A549 (cell line): ENCODE data around the gene SPACA7. TPM values are rescaled to one million over a fixed set of nuclear protein-coding genes. Genes with fewer than 3 reads are reported as not detected.

Experiments
- ATAC-seq, 2 experiments: fragments of 200-7000 bp in 1 of 2; fragments of >200 bp in 1 of 2; cut with Nextera tagmentation in 1 of 2; cut with Tn5 transposase in 1 of 2; 3 replicates each; pipeline versions ENCODE4 v1.8.0 to v1.9.1; 2018 to 2020; ENCODE audit warnings: mild to moderate bottlenecking in 1 of 2, moderate library complexity in 1 of 2
- CTCF ChIA-PET: fragments of 300-600 bp; sonication (Branson Sonifier 250); formaldehyde crosslinking; extraction: SDS; loops from one replicate; lab custom pipeline; 2021; ENCODE audit warnings: antibody characterized with exemption, inconsistent platforms; lab: Yijun Ruan, JAX
- POLR2A ChIA-PET: fragments of 350-600 bp; formaldehyde crosslinking; extraction: SDS; loops from one replicate; lab custom pipeline; 2021; ENCODE audit warnings: antibody characterized with exemption, inconsistent platforms; lab: Yijun Ruan, JAX
- DNase-seq, 2 experiments: peaks; one replicate each; pipeline versions ENCODE4 v3.0.0 to v3.0.0-alpha.2; 2011 to 2016; ENCODE audit warnings: low read depth in 1 of 2, low spot score in 1 of 2
- FAIRE-seq: peaks from 2 replicates; lab custom pipeline; 2011; peaks lifted over from hg19 to GRCh38; lab: Jason Lieb, UNC
- H3K27ac ChIP-seq, 2 experiments: fragments of >200 bp; sonication (Bioruptor Twin); formaldehyde crosslinking; 3 replicates each; pipeline ENCODE4 v1.5.1; 2016 to 2017
- H3K4me1 ChIP-seq: fragments of >200 bp; sonication (Bioruptor Twin); formaldehyde crosslinking; 3 replicates; pipeline ENCODE4 v1.6.1; 2016
- H3K4me2 ChIP-seq: fragments of >200 bp; sonication (Bioruptor Twin); formaldehyde crosslinking; 3 replicates; pipeline ENCODE4 v1.6.1; 2016
- H3K4me3 ChIP-seq: fragments of >200 bp; sonication (Bioruptor Twin); formaldehyde crosslinking; 3 replicates; pipeline ENCODE4 v1.5.1; 2016
- H3K9me3 ChIP-seq: fragments of >200 bp; sonication (Bioruptor Twin); formaldehyde crosslinking; 3 replicates; pipeline ENCODE4 v1.6.1; 2016
- BCL3 ChIP-seq: fragments of >200 bp; sonication (Bioruptor Twin); formaldehyde crosslinking; IDR thresholded peaks from 3 replicates; pipeline ENCODE4 v1.6.1; 2016
- BHLHE40 ChIP-seq: IDR thresholded peaks from 2 replicates; pipeline ENCODE4 v1.6.1; 2012; ENCODE audit warnings: low read depth, low read length, inconsistent platforms
- CBX8 ChIP-seq: fragments of 200-600 bp; sonication (generic); IDR thresholded peaks from 2 replicates; pipeline ENCODE4 v1.6.1; 2016
- CHD4 ChIP-seq: fragments of 200-600 bp; sonication (generic); IDR thresholded peaks from 2 replicates; pipeline ENCODE4 v1.6.1; 2016; ENCODE audit warnings: antibody characterized with exemption, mild to moderate bottlenecking, borderline replicate concordance
- CTCF ChIP-seq: fragments of >200 bp; sonication (Bioruptor Twin); formaldehyde crosslinking; IDR thresholded peaks from 3 replicates; pipeline ENCODE4 v1.5.1; 2016
- EHF ChIP-seq: fragments of 250-450 bp; sonication (Bioruptor Pico); IDR thresholded peaks from 2 replicates; pipeline ENCODE4 v1.5.0; 2020; ENCODE audit warnings: mild to moderate bottlenecking
- EP300 ChIP-seq, 2 experiments: fragments of >200 bp; sonication (Bioruptor Twin); formaldehyde crosslinking; IDR thresholded peaks; 2 replicates in 1 of 2; 3 replicates in 1 of 2; pipeline ENCODE4 v1.6.1; 2016 to 2017
- FOSL2 ChIP-seq, 2 experiments: fragments of 450-650 bp in 1 of 2; fragments of >200 bp in 1 of 2; sonication (Bioruptor Twin) in 1 of 2; formaldehyde crosslinking; IDR thresholded peaks; 2 replicates each; pipeline versions ENCODE4 v1.5.0 to v1.6.1; 2016 to 2020; ENCODE audit warnings: mild to moderate bottlenecking in 1 of 2, moderate library complexity in 1 of 2
- KDM1A ChIP-seq: fragments of 200-600 bp; sonication (generic); IDR thresholded peaks from 2 replicates; pipeline ENCODE4 v1.6.1; 2016; ENCODE audit warnings: low read depth, mild to moderate bottlenecking
- KDM5A ChIP-seq: fragments of 200-600 bp; sonication (generic); IDR thresholded peaks from 2 replicates; pipeline ENCODE4 v1.6.1; 2016; ENCODE audit warnings: antibody characterized with exemption, mild to moderate bottlenecking
- MAZ ChIP-seq: fragments of 150-350 bp; IDR thresholded peaks from 2 replicates; pipeline ENCODE4 v1.6.1; 2014; ENCODE audit warnings: antibody characterized with exemption, low read depth, low read length, borderline replicate concordance
- NPAS2 ChIP-seq: fragments of 250-450 bp; sonication (Bioruptor Pico); IDR thresholded peaks from 2 replicates; pipeline ENCODE4 v1.8.0; 2022; ENCODE audit warnings: mild to moderate bottlenecking, moderate library complexity, borderline replicate concordance
- RFX5 ChIP-seq: fragments of 450-650 bp; IDR thresholded peaks from 2 replicates; pipeline ENCODE4 v1.7.1; 2014; ENCODE audit warnings: antibody characterized with exemption, mild to moderate bottlenecking, moderate library complexity
- SMC3 ChIP-seq: fragments of >200 bp; sonication (Bioruptor Twin); formaldehyde crosslinking; IDR thresholded peaks from 3 replicates; pipeline ENCODE4 v1.6.1; 2018; ENCODE audit warnings: inconsistent platforms
- TFCP2L1 ChIP-seq: fragments of 250-450 bp; sonication (Bioruptor Pico); IDR thresholded peaks from 2 replicates; pipeline ENCODE4 v1.5.0; 2021; ENCODE audit warnings: mild to moderate bottlenecking
- TP53 ChIP-seq: fragments of 250-450 bp; sonication (Bioruptor Pico); IDR thresholded peaks from 2 replicates; pipeline ENCODE4 v1.5.0; 2021; ENCODE audit warnings: mild to moderate bottlenecking, moderate library complexity
- WGBS: methylation state at CpG from one replicate; pipeline ENCODE4 v1.1.6; 2017; ENCODE audit errors: missing lambda C conversion rate; 5-methylcytosine and 5-hydroxymethylcytosine counted together
- polyA minus RNA-seq: library from RNA; depleted of rRNA, polyadenylated mRNA; stranded (reverse); fragments of >200 nt; gene quantifications from 2 replicates; pipeline ENCODE4 v1.2.3, GENCODE V29; 2011; rRNA and poly(A)+ RNA removed
- polyA plus RNA-seq, 4 experiments: library from polyadenylated mRNA; depleted of rRNA in 3 of 4; stranded (reverse); fragments of >200 nt; fragmentation: RNase III in 1 of 4; extraction: RNeasy Plus Mini Kit Qiagen cat#74134 plus additional on column Dnase treatment in 1 of 4; gene quantifications; 2 replicates in 3 of 4; 3 replicates in 1 of 4; pipeline ENCODE4 v1.2.3, GENCODE V29; 2011 to 2017
- TF ChIP-seq, protein P1 (sequence below): fragments of 250-450 bp; sonication (Bioruptor Pico); IDR thresholded peaks from 2 replicates; pipeline ENCODE4 v1.5.0; 2020; ENCODE audit warnings: low read depth, mild to moderate bottlenecking, moderate library complexity
- TF ChIP-seq, protein P2 (sequence below): fragments of 450-650 bp; IDR thresholded peaks from 2 replicates; pipeline ENCODE4 v1.6.1; 2014; ENCODE audit warnings: antibody characterized with exemption

Gene SPACA7, protein sequence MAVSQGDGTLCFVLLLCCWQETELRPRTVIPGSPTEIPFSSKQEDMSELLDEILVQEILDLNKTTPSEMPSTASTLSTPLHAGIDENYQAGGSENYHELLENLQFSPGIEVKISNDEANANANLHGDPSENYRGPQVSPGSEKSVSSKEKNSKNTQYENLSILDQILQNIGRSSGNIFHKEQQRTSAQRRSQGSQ
- not detected in 2 replicates for polyA plus RNA-seq (2011; rRNA removed)
- not detected in 2 replicates for polyA plus RNA-seq (2012; cell fraction: cytosol; rRNA removed)
- polyA plus RNA-seq (2012; cell fraction: nucleus; rRNA removed) = not detected in 2 replicates
- not detected in 3 replicates for polyA plus RNA-seq (2017; fragmentation: RNase III; extraction: RNeasy Plus Mini Kit Qiagen cat#74134 plus additional on column Dnase treatment)
- polyA minus RNA-seq = not detected in 2 replicates

- no peaks in the 10 kb centered on the region for H3K4me1 ChIP-seq
- ChIA-PET POLR2A (no interaction called here), CTCF (interaction anchor here (1.0 kb wide), 1 partner anchor 9 kb away, joined by 3 read pairs; no protein-coding TSS in a partner anchor)
- TF ChIP-seq EP300 (IDR thresholded peaks at IDR 0.05) (no peak), SMC3 (no peak), BCL3 (no peak), BHLHE40 (no peak), MAZ (no peak), CTCF (no peak), NPAS2 (no peak), CHD4 (no peak), EHF (CRISPR knock-in tag) (no peak), CBX8 (no peak), TP53 (CRISPR knock-in tag) (no peak)
- TF ChIP-seq, protein P1, sequence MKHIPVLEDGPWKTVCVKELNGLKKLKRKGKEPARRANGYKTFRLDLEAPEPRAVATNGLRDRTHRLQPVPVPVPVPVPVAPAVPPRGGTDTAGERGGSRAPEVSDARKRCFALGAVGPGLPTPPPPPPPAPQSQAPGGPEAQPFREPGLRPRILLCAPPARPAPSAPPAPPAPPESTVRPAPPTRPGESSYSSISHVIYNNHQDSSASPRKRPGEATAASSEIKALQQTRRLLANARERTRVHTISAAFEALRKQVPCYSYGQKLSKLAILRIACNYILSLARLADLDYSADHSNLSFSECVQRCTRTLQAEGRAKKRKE = no peak
- TF ChIP-seq, protein P2, sequence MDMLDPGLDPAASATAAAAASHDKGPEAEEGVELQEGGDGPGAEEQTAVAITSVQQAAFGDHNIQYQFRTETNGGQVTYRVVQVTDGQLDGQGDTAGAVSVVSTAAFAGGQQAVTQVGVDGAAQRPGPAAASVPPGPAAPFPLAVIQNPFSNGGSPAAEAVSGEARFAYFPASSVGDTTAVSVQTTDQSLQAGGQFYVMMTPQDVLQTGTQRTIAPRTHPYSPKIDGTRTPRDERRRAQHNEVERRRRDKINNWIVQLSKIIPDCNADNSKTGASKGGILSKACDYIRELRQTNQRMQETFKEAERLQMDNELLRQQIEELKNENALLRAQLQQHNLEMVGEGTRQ = no peak
- 62% methylated on average over 3 of the region's 8 CpGs for WGBS
- no peak within 1 kb of the TSS for H3K4me2 ChIP-seq
- DNase-seq (no peak), ATAC-seq (no peak), FAIRE-seq (no peak)
- H3K9me3 ChIP-seq = no peaks in the 10 kb centered on the region
- H3K4me3 ChIP-seq = no peak within 1 kb of the TSS
- no peak within 1 kb of the TSS for H3K27ac ChIP-seq
These were observed at the start of gene SPACA7 for GRCh38 chr13:112376050-112376681. SPACA7 (plus strand) TSS chr13:112376355; CDS start chr13:112376386, 31 bp downstream.

DNA sequence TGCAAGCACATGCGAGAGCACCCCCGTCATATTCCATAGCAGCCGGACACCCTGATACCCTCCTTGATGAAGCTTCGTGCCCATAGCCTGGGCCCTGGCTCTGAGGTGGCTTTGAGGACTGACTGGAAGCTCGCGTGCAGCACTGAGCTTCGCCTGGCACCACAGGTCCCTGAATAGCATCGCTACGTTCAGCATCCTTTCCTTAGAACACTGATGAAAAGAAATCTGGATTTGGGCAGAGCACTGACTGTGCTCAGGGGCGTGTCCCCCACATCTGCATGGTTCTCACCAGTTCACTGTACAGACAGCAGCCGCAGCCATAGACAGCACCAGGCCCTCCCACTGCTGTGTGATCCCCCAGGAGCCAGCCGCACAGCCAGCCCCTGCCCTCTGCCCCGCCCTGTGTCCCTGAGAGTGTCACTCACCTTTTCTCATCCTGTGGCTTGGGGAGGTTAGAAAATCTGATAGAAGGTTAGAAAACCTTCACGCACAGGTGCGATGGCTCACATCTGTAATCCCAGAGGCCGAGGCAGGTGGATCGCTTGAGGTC lies 49.3 kb upstream of the SPACA7 start:
- no peak for DNase-seq

GRCh38 chr13:112328936-112329335 lies 47.2 kb upstream of the SPACA7 start:
- no peak overlapping the region for H3K4me2 ChIP-seq
- H3K27ac ChIP-seq = no peak overlapping the region
- TF ChIP-seq FOSL2 (IDR thresholded peaks at IDR 0.05) (no peak), FOSL2 (CRISPR knock-in tag; IDR thresholded peaks at IDR 0.05) (no peak)
- no peak for DNase-seq
- ChIA-PET POLR2A (no interaction called here), CTCF (no interaction called here)
- WGBS = 37% methylated on average over 5 of the region's 7 CpGs
- no peak for ATAC-seq
- no peak overlapping the region for H3K4me3 ChIP-seq
- no peaks in the 10 kb centered on the region for H3K9me3 ChIP-seq
- no peaks in the 10 kb centered on the region for H3K4me1 ChIP-seq
- no peak for FAIRE-seq

More for the DNA sequence above, 49.3 kb upstream of the SPACA7 start:
- TF ChIP-seq RFX5 = no peak
- no peak for TF ChIP-seq KDM1A
- no peak for TF ChIP-seq KDM5A
- TF ChIP-seq TFCP2L1 (CRISPR knock-in tag) = no peak
- TF ChIP-seq, all 56 proteins: peak for 0
- CTCF ChIA-PET = no interaction called here
- no peak for ATAC-seq
- WGBS = 44% methylated on average over 13 of the region's 17 CpGs
- no peaks in the 10 kb centered on the region for H3K9me3 ChIP-seq
- FAIRE-seq = no peak
- H3K4me2 ChIP-seq = no peak overlapping the region
- POLR2A ChIA-PET = no interaction called here
- H3K4me1 ChIP-seq = no peaks in the 10 kb centered on the region
- no peak overlapping the region for H3K4me3 ChIP-seq
- no peak overlapping the region for H3K27ac ChIP-seq
